ENCODE measurements around the gene POLR2A.

Gene POLR2A

GRCh38 chr17:7460850-7461660, 23.1 kb upstream of the POLR2A start:
- H3K4me2 ChIP-seq (ENCODE audit: low read length), result no peak overlapping the region
- no peak overlapping the region for H2AFZ ChIP-seq
- peaks cover 1% of the 10 kb centered on the region for H3K4me1 ChIP-seq
- no peak overlapping the region for H3K4me3 ChIP-seq (ENCODE audit: low read depth, low read length)
- no peaks in the 10 kb centered on the region for H3K36me3 ChIP-seq (ENCODE audit: control insufficient read depth, insufficient read depth, low read length)
- H3K27ac ChIP-seq, result peak overlapping the region; percentile 33
- no peaks in the 10 kb centered on the region for H3K27me3 ChIP-seq (ENCODE audit: control insufficient read depth, insufficient read depth, low read length)
- TF ChIP-seq, protein P1, sequence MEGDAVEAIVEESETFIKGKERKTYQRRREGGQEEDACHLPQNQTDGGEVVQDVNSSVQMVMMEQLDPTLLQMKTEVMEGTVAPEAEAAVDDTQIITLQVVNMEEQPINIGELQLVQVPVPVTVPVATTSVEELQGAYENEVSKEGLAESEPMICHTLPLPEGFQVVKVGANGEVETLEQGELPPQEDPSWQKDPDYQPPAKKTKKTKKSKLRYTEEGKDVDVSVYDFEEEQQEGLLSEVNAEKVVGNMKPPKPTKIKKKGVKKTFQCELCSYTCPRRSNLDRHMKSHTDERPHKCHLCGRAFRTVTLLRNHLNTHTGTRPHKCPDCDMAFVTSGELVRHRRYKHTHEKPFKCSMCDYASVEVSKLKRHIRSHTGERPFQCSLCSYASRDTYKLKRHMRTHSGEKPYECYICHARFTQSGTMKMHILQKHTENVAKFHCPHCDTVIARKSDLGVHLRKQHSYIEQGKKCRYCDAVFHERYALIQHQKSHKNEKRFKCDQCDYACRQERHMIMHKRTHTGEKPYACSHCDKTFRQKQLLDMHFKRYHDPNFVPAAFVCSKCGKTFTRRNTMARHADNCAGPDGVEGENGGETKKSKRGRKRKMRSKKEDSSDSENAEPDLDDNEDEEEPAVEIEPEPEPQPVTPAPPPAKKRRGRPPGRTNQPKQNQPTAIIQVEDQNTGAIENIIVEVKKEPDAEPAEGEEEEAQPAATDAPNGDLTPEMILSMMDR (IDR thresholded peaks at IDR 0.05), result no peak
- no peak overlapping the region for H3K9ac ChIP-seq
- no peaks in the 10 kb centered on the region for H3K9me3 ChIP-seq (ENCODE audit: control insufficient read depth, low read length)
- H3K79me2 ChIP-seq, result peaks cover 33% of the 10 kb centered on the region

- no peaks in the 10 kb centered on the region for H3K9me3 ChIP-seq (ENCODE audit: control insufficient read depth, low read length)
- H3K9ac ChIP-seq, result no peak overlapping the region
- peaks cover 18% of the 10 kb centered on the region for H3K4me1 ChIP-seq
- TF ChIP-seq, protein P1 (IDR thresholded peaks at IDR 0.05), result no peak
- H3K36me3 ChIP-seq (ENCODE audit: control insufficient read depth, insufficient read depth, low read length), result no peaks in the 10 kb centered on the region
- no peak overlapping the region for H3K4me2 ChIP-seq (ENCODE audit: low read length)
- H3K4me3 ChIP-seq (ENCODE audit: low read depth, low read length), result no peak overlapping the region
- peaks cover 44% of the 10 kb centered on the region for H3K79me2 ChIP-seq
- H3K27ac ChIP-seq, result no peak overlapping the region
- H2AFZ ChIP-seq, result no peak overlapping the region
- no peaks in the 10 kb centered on the region for H3K27me3 ChIP-seq (ENCODE audit: control insufficient read depth, insufficient read depth, low read length)
Observed at GRCh38 chr17:7462474-7463371, 21.4 kb upstream of the POLR2A start.

GRCh38 chr17:7463372-7463846, 20.8 kb upstream of the POLR2A start:
- H3K4me3 ChIP-seq (ENCODE audit: low read depth, low read length), result no peak overlapping the region
- H3K36me3 ChIP-seq (ENCODE audit: control insufficient read depth, insufficient read depth, low read length), result no peaks in the 10 kb centered on the region
- H3K9me3 ChIP-seq (ENCODE audit: control insufficient read depth, low read length), result no peaks in the 10 kb centered on the region
- peaks cover 50% of the 10 kb centered on the region for H3K79me2 ChIP-seq
- H3K9ac ChIP-seq, result no peak overlapping the region
- TF ChIP-seq, protein P1 (IDR thresholded peaks at IDR 0.05), result no peak
- no peak overlapping the region for H3K4me2 ChIP-seq (ENCODE audit: low read length)
- peaks cover 21% of the 10 kb centered on the region for H3K4me1 ChIP-seq
- H3K27me3 ChIP-seq (ENCODE audit: control insufficient read depth, insufficient read depth, low read length), result no peaks in the 10 kb centered on the region
- H2AFZ ChIP-seq, result no peak overlapping the region
- no peak overlapping the region for H3K27ac ChIP-seq

GRCh38 chr17:7464081-7464480, 20.1 kb upstream of the POLR2A start:
- Histone ChIP-seq H3K36me3 (ENCODE audit: control insufficient read depth, insufficient read depth, low read length) (no peaks in the 10 kb centered on the region), H3K79me2 (peaks cover 56% of the 10 kb centered on the region)
- TF ChIP-seq, protein P1 (IDR thresholded peaks at IDR 0.05), result no peak

More at GRCh38 chr17:7464081-7464480, 20.1 kb upstream of the POLR2A start:
- peaks cover 26% of the 10 kb centered on the region for H3K4me1 ChIP-seq
- no peak overlapping the region for H3K4me2 ChIP-seq (ENCODE audit: low read length)
- no peaks in the 10 kb centered on the region for H3K9me3 ChIP-seq (ENCODE audit: control insufficient read depth, low read length)
- no peaks in the 10 kb centered on the region for H3K27me3 ChIP-seq (ENCODE audit: control insufficient read depth, insufficient read depth, low read length)
- H2AFZ ChIP-seq, result no peak overlapping the region
- no peak overlapping the region for H3K4me3 ChIP-seq (ENCODE audit: low read depth, low read length)
- H3K27ac ChIP-seq, result no peak overlapping the region
- no peak overlapping the region for H3K9ac ChIP-seq
